SK-N-SH (cell line): ENCODE data around the gene PDPK1.

Experiments used
- EZH2phosphoT487 ChIP-seq: fragments of 200-600 bp; sonication (generic); IDR thresholded peaks from 2 replicates; pipeline ENCODE4 v1.6.1; 2017; ENCODE audit warnings: low read depth, mixed run types, mild to moderate bottlenecking, antibody characterized with exemption, moderate library complexity, borderline replicate concordance
- JUND ChIP-seq: IDR thresholded peaks from 2 replicates; pipeline ENCODE4 v1.4.0; 2012
- RFX5 ChIP-seq: IDR thresholded peaks from 2 replicates; pipeline ENCODE4 v1.6.1; 2012; ENCODE audit warnings: mild to moderate bottlenecking, improper control_type of control experiment, low read length
- SIN3A ChIP-seq: IDR thresholded peaks from 2 replicates; pipeline ENCODE4 v1.6.1; 2012; ENCODE audit warnings: low read depth, mild to moderate bottlenecking, low read length, moderate library complexity, borderline replicate concordance
- TAF1 ChIP-seq: IDR thresholded peaks from 2 replicates; pipeline ENCODE4 v1.6.1; 2012; ENCODE audit warnings: low read depth, mild to moderate bottlenecking, low read length, moderate library complexity, borderline replicate concordance
- TCF12 ChIP-seq: IDR thresholded peaks from 2 replicates; pipeline ENCODE4 v1.4.0; 2012
- TF ChIP-seq, protein P1 (sequence below): fragments of 200-600 bp; sonication (generic); IDR thresholded peaks from 2 replicates; pipeline ENCODE4 v1.6.1; 2017; ENCODE audit warnings: antibody characterized with exemption, mild to moderate bottlenecking, moderate library complexity
- TF ChIP-seq, protein P2 (sequence below): IDR thresholded peaks from 2 replicates; pipeline ENCODE4 v1.4.0; 2012; ENCODE audit warnings: low read depth, borderline replicate concordance
- TF ChIP-seq, protein P3 (sequence below): IDR thresholded peaks from 2 replicates; pipeline ENCODE4 v1.6.1; 2012; ENCODE audit warnings: mild to moderate bottlenecking, low read depth, low read length, moderate library complexity

DNA sequence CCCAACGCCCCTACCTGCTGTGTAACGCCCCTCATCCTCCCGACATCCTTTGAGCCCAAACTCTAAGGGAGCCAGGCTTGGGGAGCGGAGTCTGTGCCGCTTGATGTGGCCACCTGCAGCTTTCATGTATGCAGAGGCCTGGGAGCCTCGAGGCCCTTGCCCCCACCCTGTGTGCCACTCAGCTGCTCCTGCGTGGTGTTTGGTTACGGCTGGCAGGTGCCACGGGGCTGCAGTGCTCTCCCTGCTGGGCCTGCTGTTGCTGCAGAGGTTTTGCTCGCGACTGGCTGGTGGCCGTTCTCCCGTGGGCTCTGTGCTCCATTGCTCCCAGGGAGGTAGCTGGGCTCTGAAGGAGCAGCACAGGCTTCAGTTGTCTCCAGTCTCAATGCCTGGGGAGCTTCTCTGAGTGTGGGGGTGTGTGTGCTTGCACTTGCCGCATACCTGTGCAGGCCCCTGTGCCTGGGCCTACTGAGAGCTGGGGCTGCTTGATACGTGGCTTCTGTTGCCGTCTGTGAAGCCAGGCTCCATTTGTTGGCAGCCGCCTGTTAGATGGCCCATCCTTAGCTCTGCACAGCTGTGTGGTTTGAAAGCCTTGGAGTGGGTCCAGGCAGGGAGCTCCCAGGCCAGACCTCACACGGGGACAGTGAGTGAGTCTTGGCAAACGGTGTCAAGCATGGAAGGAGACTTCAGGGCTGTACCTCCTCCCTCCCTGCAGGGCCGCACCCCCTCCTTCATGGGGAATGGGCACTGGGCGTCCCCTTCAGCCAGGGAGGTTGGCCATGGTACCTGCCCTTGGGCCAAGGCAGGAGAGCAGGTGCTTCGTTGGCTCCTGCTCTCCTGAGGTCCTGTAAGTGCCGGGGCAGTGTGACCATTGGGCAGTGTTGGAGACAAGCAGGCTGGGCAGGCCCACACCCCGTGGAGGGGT is 47.2 kb downstream of the PDPK1 start:
- TF ChIP-seq, protein P1, sequence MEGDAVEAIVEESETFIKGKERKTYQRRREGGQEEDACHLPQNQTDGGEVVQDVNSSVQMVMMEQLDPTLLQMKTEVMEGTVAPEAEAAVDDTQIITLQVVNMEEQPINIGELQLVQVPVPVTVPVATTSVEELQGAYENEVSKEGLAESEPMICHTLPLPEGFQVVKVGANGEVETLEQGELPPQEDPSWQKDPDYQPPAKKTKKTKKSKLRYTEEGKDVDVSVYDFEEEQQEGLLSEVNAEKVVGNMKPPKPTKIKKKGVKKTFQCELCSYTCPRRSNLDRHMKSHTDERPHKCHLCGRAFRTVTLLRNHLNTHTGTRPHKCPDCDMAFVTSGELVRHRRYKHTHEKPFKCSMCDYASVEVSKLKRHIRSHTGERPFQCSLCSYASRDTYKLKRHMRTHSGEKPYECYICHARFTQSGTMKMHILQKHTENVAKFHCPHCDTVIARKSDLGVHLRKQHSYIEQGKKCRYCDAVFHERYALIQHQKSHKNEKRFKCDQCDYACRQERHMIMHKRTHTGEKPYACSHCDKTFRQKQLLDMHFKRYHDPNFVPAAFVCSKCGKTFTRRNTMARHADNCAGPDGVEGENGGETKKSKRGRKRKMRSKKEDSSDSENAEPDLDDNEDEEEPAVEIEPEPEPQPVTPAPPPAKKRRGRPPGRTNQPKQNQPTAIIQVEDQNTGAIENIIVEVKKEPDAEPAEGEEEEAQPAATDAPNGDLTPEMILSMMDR = no peak
- TF ChIP-seq TAF1 = no peak
- no peak for TF ChIP-seq EZH2phosphoT487
- TF ChIP-seq, protein P2, sequence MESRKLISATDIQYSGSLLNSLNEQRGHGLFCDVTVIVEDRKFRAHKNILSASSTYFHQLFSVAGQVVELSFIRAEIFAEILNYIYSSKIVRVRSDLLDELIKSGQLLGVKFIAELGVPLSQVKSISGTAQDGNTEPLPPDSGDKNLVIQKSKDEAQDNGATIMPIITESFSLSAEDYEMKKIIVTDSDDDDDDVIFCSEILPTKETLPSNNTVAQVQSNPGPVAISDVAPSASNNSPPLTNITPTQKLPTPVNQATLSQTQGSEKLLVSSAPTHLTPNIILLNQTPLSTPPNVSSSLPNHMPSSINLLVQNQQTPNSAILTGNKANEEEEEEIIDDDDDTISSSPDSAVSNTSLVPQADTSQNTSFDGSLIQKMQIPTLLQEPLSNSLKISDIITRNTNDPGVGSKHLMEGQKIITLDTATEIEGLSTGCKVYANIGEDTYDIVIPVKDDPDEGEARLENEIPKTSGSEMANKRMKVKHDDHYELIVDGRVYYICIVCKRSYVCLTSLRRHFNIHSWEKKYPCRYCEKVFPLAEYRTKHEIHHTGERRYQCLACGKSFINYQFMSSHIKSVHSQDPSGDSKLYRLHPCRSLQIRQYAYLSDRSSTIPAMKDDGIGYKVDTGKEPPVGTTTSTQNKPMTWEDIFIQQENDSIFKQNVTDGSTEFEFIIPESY = no peak
- TF ChIP-seq RFX5 = no peak
- no peak for TF ChIP-seq TCF12
- TF ChIP-seq, protein P3, sequence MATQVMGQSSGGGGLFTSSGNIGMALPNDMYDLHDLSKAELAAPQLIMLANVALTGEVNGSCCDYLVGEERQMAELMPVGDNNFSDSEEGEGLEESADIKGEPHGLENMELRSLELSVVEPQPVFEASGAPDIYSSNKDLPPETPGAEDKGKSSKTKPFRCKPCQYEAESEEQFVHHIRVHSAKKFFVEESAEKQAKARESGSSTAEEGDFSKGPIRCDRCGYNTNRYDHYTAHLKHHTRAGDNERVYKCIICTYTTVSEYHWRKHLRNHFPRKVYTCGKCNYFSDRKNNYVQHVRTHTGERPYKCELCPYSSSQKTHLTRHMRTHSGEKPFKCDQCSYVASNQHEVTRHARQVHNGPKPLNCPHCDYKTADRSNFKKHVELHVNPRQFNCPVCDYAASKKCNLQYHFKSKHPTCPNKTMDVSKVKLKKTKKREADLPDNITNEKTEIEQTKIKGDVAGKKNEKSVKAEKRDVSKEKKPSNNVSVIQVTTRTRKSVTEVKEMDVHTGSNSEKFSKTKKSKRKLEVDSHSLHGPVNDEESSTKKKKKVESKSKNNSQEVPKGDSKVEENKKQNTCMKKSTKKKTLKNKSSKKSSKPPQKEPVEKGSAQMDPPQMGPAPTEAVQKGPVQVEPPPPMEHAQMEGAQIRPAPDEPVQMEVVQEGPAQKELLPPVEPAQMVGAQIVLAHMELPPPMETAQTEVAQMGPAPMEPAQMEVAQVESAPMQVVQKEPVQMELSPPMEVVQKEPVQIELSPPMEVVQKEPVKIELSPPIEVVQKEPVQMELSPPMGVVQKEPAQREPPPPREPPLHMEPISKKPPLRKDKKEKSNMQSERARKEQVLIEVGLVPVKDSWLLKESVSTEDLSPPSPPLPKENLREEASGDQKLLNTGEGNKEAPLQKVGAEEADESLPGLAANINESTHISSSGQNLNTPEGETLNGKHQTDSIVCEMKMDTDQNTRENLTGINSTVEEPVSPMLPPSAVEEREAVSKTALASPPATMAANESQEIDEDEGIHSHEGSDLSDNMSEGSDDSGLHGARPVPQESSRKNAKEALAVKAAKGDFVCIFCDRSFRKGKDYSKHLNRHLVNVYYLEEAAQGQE = no peak
- TF ChIP-seq SIN3A = no peak
- TF ChIP-seq JUND = no peak
